ENCODE measurements around the gene RTN4RL1. TPM values are rescaled to one million over a fixed set of nuclear protein-coding genes. Genes with fewer than 3 reads are reported as not detected.

The RTN4RL1 gene
- total RNA-seq, 4 donors from 2014 or later, result 7.3 to 12.6 (median 7.8) TPM

DNA sequence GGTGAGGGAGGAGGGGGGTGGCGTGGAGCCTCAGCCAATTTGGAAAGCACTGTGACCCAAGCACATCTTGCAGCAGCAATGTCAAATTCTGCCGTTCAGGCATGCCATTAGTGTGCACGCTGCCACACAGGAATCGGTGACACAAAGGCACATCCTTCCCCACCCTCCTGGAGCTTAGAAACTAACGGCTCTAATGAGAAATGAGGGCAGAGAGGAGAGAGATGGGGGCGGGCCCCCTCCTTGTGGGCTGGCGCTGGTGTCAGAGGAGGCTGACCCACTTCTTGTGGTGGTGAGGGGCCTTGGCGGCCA, 94.8 kb downstream of the RTN4RL1 start:
- Histone ChIP-seq H3K27ac (no peak overlapping the region), H3K36me3 (no peaks in the 10 kb centered on the region), H3K4me3 (no peak overlapping the region), H3K27me3 (peaks cover 0 to 19% of the 10 kb centered on the region in 2 donors), H3K4me1 (no peaks in the 10 kb centered on the region), H3K9me3 (no peaks in the 10 kb centered on the region)
- 20 to 41% methylated on average over 8 of the region's 8 CpGs for WGBS, 2 donors
- TF ChIP-seq POLR2A (IDR thresholded peaks at IDR 0.05), result no peak
- no peak for DNase-seq (ENCODE audit: low spot score in 2 of 2)

DNA sequence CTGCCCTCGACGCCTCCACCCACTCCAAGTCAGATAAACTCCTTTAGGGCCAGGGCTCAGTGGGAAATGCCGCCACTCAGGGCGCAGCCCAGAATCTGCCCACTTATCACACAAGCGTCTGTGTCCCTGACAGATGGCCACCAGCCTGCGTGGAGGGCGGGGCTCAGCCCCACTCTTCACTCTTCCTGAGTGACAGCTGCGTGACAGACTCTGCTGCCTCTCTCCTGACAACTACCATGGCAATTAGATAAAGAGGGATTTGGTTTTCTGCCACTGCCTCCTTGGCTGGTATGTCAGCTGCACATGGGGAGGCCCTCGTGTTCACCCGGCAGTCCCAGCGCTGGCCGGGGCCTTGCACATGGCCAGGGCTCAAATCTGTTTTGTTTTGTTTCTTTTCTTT, 96.2 kb downstream of the RTN4RL1 start:
- Histone ChIP-seq H3K4me1 (no peaks in the 10 kb centered on the region), H3K36me3 (no peaks in the 10 kb centered on the region), H3K27ac (no peak overlapping the region), H3K27me3 (peaks cover 0 to 19% of the 10 kb centered on the region in 2 donors), H3K9me3 (no peaks in the 10 kb centered on the region), H3K4me3 (no peak overlapping the region)
- 79 to 83% methylated on average over 12 of the region's 12 CpGs for WGBS, 2 donors
- TF ChIP-seq POLR2A (IDR thresholded peaks at IDR 0.05) (no peak), EP300 (IDR thresholded peaks at IDR 0.05) (no peak)
- TF ChIP-seq, protein P1, sequence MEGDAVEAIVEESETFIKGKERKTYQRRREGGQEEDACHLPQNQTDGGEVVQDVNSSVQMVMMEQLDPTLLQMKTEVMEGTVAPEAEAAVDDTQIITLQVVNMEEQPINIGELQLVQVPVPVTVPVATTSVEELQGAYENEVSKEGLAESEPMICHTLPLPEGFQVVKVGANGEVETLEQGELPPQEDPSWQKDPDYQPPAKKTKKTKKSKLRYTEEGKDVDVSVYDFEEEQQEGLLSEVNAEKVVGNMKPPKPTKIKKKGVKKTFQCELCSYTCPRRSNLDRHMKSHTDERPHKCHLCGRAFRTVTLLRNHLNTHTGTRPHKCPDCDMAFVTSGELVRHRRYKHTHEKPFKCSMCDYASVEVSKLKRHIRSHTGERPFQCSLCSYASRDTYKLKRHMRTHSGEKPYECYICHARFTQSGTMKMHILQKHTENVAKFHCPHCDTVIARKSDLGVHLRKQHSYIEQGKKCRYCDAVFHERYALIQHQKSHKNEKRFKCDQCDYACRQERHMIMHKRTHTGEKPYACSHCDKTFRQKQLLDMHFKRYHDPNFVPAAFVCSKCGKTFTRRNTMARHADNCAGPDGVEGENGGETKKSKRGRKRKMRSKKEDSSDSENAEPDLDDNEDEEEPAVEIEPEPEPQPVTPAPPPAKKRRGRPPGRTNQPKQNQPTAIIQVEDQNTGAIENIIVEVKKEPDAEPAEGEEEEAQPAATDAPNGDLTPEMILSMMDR (IDR thresholded peaks at IDR 0.05), result no peak
- no peak for DNase-seq (ENCODE audit: low spot score in 2 of 2)

DNA sequence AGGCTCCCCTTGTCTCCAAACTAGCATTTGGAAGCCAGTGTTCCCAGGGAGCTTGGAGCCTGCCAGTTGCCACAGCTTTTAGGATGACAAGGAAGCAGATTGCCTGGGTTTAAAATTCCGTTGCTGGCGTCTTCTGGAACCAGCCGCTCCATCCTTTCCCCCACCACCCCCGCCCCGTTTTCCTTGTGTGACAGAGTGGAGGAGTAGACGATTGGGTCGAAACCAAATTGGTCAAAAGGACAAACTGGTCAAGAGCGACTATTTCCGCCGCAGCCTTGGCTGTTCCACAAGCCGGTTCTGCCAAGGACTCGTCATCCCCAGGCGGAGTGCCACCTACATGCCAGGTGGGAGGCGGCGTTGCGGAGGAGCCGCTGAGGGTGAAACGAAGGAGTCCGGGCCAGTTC, 104.2 kb downstream of the RTN4RL1 start:
- DNase-seq (ENCODE audit: low spot score in 2 of 2), result no peak
- Histone ChIP-seq H3K27ac (no peak overlapping the region), H3K36me3 (no peaks in the 10 kb centered on the region), H3K4me1 (no peaks in the 10 kb centered on the region), H3K4me3 (no peak overlapping the region), H3K9me3 (no peaks in the 10 kb centered on the region), H3K27me3 (peaks cover 0 to 16% of the 10 kb centered on the region in 2 donors)
- no peak for TF ChIP-seq POLR2A (IDR thresholded peaks at IDR 0.05)
- TF ChIP-seq, protein P1 (IDR thresholded peaks at IDR 0.05), result no peak
- TF ChIP-seq EP300 (IDR thresholded peaks at IDR 0.05), result no peak
- WGBS, 2 donors, result 83 to 92% methylated on average over 19 of the region's 19 CpGs

DNA sequence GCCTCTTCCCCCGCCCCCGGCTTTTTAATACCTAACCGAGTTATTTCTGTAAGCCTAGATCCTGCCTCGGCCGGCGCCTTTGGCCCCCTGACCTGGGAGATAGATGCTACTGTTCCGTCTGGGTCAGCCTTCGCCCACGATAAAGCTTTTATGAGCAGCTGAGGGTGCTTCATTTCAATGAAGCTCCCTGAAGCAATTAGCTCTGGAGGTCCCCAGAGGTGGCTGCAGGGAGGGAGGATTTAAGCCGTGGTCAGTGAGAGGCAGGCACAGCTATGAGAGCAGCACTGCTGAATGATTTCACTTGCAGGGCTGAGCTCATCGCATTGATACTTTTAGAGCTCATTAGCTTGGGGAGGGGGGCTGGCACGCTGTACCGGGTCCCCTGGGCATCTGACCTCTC, 105.9 kb downstream of the RTN4RL1 start:
- no peaks in the 10 kb centered on the region for H3K4me1 ChIP-seq
- DNase-seq (ENCODE audit: low spot score in 2 of 2), result no peak
- H3K27me3 ChIP-seq, result peaks cover 0 to 33% of the 10 kb centered on the region in 2 donors
- TF ChIP-seq EP300 (IDR thresholded peaks at IDR 0.05) (no peak), POLR2A (IDR thresholded peaks at IDR 0.05) (no peak)
- TF ChIP-seq, protein P1 (IDR thresholded peaks at IDR 0.05), result no peak
- H3K36me3 ChIP-seq, result no peaks in the 10 kb centered on the region
- no peak overlapping the region for H3K27ac ChIP-seq
- 38 to 47% methylated on average over 13 of the region's 13 CpGs for WGBS, 2 donors
- H3K4me3 ChIP-seq, result no peak overlapping the region
- no peaks in the 10 kb centered on the region for H3K9me3 ChIP-seq

DNA sequence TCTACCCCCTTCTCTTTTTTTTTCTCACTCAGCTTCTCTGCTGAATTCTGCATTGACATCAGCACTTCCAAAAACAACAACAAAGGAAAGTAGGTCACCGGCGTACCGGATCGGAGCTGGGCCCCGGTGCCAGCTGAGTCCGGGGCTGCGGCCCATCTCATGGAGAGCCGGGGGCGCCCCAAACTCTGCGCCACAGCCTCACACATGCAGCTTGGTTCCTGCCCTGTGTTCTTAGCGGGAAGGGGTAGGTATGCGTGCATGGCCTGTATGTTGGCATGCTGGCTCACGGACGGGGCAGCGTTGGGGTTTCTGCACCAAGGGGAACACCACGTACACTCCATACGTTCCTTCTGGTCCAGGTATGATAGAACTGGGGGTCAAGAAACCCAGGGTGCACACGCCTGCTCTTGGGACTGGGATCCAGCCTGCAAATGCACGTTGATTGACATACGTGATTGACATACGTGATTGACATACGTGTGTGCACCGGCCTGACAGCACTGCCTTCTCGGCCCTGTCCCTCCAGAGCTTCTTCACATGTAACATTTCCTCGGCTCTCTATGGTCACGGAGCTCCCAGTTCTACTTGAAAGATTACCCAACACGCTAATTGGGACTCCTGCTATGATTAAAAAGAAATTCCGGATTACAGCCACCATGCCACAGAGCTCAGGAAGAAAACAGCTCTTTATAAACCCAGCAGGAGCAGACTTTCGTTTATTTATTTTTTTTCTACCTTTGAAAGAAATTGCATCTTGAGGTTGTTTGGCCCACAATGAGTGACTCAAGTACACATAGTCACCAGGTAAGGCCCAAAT, 106.6 kb downstream of the RTN4RL1 start:
- H3K36me3 ChIP-seq, result no peaks in the 10 kb centered on the region
- WGBS, 2 donors, result 87% methylated on average over 29 of the region's 29 CpGs
- TF ChIP-seq EP300 (IDR thresholded peaks at IDR 0.05) (no peak), POLR2A (IDR thresholded peaks at IDR 0.05) (no peak)
- TF ChIP-seq, protein P1 (IDR thresholded peaks at IDR 0.05), result no peak

More for the DNA sequence above, 106.6 kb downstream of the RTN4RL1 start:
- Histone ChIP-seq H3K4me3 (no peak overlapping the region), H3K9me3 (no peaks in the 10 kb centered on the region), H3K27me3 (peaks cover 0 to 40% of the 10 kb centered on the region in 2 donors), H3K27ac (no peak overlapping the region), H3K4me1 (no peaks in the 10 kb centered on the region)
- DNase-seq (ENCODE audit: low spot score in 2 of 2), result no peak

Measured in tibial nerve (tissue), 4 donors.